Stomach smooth muscle (tissue), 2 donors: Measurements from ENCODE around the gene SLC17A7.
A peak's percentile ranks its signal among the peaks of the same experiment; 100 is the strongest.
"Not testable (repeated sequence)": the region's sequence is repeated elsewhere in the genome, so short reads cannot be mapped to it uniquely, and the experiment has no call there.

Source experiments
- H3K27ac ChIP-seq: one replicate; pipeline ENCODE4 v1.7.0; 2013; ENCODE audit warnings: mild to moderate bottlenecking, low read length, inconsistent platforms
- H3K27me3 ChIP-seq, 2 donors: one replicate each; pipeline ENCODE4 v1.7.0; 2013; ENCODE audit warnings: low read length in 2 of 2; ENCODE audit not compliant: insufficient read depth in 2 of 2, control insufficient read depth in 1 of 2
- H3K36me3 ChIP-seq, 2 donors: one replicate each; pipeline ENCODE4 v1.7.0; 2013; ENCODE audit warnings: low read length in 2 of 2; ENCODE audit not compliant: control insufficient read depth in 2 of 2, insufficient read depth in 2 of 2
- H3K4me1 ChIP-seq: one replicate; pipeline ENCODE4 v1.7.0; 2013; ENCODE audit warnings: low read length; ENCODE audit not compliant: control insufficient read depth, insufficient read depth
- H3K4me3 ChIP-seq, 2 donors: one replicate each; pipeline ENCODE4 v1.7.0; 2013; ENCODE audit warnings: low read length in 2 of 2
- H3K9ac ChIP-seq, 2 donors: one replicate each; pipeline ENCODE4 v1.7.0; 2013; ENCODE audit warnings: low read length in 2 of 2, mild to moderate bottlenecking in 1 of 2
- H3K9me3 ChIP-seq, 2 donors: one replicate each; pipeline ENCODE4 v1.7.0; 2013; ENCODE audit warnings: low read length in 2 of 2; ENCODE audit not compliant: control insufficient read depth in 2 of 2
- donor health status: healthy.
- donor health status: Pancreatic carcinoma.

SLC17A7 gene

DNA sequence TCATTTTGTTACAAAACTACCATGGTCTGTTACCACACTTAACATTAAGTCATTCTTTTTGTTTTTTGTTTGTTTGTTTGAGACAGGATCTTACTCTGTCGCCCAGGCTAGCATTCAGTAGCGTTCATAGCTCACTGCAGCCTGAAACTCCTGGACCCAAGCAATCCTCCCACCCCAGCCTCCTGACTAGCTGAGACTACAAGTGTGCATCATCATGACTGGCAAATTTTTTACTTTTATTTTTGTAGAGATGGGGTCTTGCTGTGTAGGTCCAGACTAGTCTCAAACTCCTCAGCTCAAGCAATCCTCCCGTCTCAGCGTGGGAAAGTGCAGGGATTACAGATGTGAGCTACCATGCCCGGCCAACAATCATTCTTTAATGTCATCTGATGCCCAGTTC lies 15.0 kb upstream of the SLC17A7 start:
- Histone ChIP-seq H3K9me3 (no peaks in the 10 kb centered on the region), H3K4me1 (peaks cover 14% of the 10 kb centered on the region), H3K9ac (no peak overlapping the region), H3K27me3 (no peaks in the 10 kb centered on the region), H3K36me3 (peaks cover 0 to 2% of the 10 kb centered on the region in 2 donors), H3K27ac (no peak overlapping the region), H3K4me3 (no peak overlapping the region)

DNA sequence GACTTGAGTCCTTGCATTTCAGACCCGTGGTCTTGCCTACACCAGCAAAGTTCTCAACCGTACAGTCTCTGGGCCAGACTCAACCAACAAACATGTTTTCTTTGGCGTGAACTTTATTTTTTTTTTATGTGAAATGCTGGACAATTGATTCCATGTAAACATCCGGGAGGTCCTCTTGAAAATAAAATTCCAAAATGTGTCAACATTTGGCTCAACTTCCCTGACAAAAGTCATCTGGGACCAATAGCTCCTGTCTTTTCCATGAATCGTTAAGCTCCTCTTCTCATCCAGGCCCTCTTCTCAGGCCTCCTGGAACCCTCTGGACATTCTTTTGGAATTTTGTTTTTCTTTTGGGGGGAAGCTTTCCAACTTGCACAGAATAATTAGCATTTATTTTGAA lies 14.4 kb upstream of the SLC17A7 start:
- no peak overlapping the region for H3K27ac ChIP-seq
- no peak overlapping the region for H3K9ac ChIP-seq
- peaks cover 17% of the 10 kb centered on the region for H3K4me1 ChIP-seq
- no peaks in the 10 kb centered on the region for H3K9me3 ChIP-seq
- no peaks in the 10 kb centered on the region for H3K27me3 ChIP-seq
- no peak overlapping the region for H3K4me3 ChIP-seq
- H3K36me3 ChIP-seq, result peaks cover 0 to 2% of the 10 kb centered on the region in 2 donors

DNA sequence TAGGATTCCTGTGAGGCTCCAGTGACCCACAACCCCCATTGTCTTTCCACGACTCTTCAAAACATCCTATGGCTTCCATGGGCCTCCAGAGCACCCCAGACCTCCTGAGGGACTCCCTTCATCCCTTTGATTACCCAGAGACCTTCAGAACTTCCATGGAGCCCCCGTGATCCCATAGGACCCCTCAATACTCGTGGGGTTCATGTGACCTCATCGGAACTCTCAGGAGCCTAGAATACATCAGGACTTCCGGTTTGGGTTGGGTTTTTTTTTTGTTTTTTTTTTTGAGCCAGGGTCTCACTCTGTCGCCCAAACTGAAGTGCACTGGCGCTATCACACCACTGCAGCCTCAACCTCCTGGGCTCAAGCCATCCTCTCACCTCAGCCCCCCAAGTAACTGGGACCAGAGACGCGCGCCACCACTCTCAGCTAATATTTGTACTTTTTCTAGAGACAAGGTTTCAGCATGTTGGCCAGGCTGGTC lies 12.5 kb upstream of the SLC17A7 start:
- H3K4me3 ChIP-seq, result peak overlapping the region; percentile 82 to 84
- peaks cover 0 to 3% of the 10 kb centered on the region in 2 donors for H3K36me3 ChIP-seq
- peak overlapping the region; percentile 92 to 97 for H3K9ac ChIP-seq
- H3K27ac ChIP-seq, result peak overlapping the region; percentile 98
- no peaks in the 10 kb centered on the region for H3K27me3 ChIP-seq
- no peaks in the 10 kb centered on the region for H3K9me3 ChIP-seq
- peaks cover 17% of the 10 kb centered on the region for H3K4me1 ChIP-seq

DNA sequence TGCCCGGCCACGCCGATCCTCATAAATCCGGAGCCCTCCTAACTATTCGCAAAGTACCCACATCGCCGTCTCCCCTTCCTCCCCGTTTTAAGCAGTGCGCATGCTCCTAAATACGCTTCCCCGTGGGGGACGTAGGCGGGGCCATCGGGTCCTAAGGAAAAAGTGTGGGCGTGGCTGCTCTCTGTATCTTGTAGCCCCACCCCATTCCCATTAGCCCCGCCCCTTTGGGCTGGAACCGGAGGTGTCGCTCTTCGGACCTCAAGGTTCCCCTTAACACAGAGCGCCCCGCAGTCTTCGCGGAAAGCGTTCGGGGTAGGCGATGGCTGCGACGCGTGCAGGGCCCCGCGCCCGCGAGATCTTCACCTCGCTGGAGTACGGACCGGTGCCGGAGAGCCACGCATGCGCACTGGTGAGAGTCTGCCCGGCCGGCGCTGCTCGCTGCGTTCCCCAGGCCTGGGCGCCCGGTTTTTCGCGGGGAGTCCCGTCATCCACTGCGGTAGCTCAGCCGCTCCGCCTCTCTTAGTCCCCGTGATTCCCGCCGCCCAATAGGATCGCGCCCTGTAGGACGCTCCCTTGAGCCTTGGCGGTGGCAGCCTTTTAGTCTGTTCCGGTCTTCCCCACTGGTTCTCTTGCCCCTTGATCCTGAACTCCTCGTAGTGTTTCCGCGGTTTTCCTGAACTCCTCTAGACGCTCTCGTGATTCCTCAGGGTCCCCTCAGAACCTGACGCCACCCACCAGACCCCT lies 11.9 kb upstream of the SLC17A7 start, which contains the start of gene ALDH16A1:
Gene ALDH16A1 (plus strand): TSS at position 213 of the 744 bp plus-strand sequence. CDS start 107 bp downstream, at position 320.
- peak within 1 kb of the TSS; percentile 92 to 97 for H3K9ac ChIP-seq
- no peaks in the 10 kb centered on the region for H3K9me3 ChIP-seq
- peak within 1 kb of the TSS; percentile 98 for H3K27ac ChIP-seq
- peak within 1 kb of the TSS; percentile 82 to 95 for H3K4me3 ChIP-seq
- peaks cover 13% of the 10 kb centered on the region for H3K4me1 ChIP-seq
- H3K36me3 ChIP-seq, result peaks cover 0 to 6% of the 10 kb centered on the region in 2 donors
- H3K27me3 ChIP-seq, result no peaks in the 10 kb centered on the region

DNA sequence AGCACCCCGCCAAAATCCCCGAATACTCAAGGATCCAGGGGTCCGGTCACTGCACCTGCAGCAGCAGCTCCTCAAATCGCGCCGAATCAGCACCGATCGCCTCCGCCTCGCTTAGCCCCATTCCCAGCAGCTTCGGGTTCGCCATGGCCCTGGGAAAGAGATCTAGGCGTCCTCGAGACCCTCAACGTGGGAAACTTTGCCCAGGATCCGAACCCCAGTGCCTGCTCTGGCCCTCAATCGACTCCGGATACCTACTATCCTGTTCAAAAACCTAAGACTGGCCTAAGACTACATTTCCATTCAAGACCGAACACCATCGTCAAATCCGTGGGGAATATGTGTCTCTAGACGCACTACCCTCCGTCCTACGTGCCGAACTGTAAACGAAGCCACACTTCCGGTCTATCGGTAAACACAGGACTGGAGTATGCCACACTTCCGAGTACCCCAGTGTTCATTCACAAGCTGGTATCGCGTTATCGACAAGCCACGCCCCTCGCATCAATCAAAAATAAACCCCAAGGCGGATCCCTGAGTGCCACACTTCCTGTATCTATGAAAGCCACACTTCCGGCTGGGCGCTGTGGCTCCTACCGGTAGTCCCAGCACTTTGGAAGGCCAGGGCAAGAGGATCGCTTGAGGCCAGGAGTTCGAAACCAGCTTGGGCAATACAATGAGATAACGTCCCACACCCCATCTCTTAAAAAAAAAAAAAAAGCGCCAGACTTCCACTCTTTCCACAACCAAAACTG lies 10.3 kb upstream of the SLC17A7 start, which contains the start of gene PIH1D1:
Gene PIH1D1 (minus strand): TSS at position 385 of the 752 bp plus-strand sequence. CDS start 240 bp downstream, at position 145.
- peaks cover 16% of the 10 kb centered on the region for H3K4me1 ChIP-seq
- no peaks in the 10 kb centered on the region for H3K27me3 ChIP-seq
- peak within 1 kb of the TSS; percentile 98 for H3K27ac ChIP-seq
- peaks cover 0 to 11% of the 10 kb centered on the region in 2 donors for H3K36me3 ChIP-seq
- peak within 1 kb of the TSS; percentile 91 to 95 for H3K4me3 ChIP-seq
- H3K9ac ChIP-seq, result peak within 1 kb of the TSS; percentile 84 to 97
- no peaks in the 10 kb centered on the region for H3K9me3 ChIP-seq

DNA sequence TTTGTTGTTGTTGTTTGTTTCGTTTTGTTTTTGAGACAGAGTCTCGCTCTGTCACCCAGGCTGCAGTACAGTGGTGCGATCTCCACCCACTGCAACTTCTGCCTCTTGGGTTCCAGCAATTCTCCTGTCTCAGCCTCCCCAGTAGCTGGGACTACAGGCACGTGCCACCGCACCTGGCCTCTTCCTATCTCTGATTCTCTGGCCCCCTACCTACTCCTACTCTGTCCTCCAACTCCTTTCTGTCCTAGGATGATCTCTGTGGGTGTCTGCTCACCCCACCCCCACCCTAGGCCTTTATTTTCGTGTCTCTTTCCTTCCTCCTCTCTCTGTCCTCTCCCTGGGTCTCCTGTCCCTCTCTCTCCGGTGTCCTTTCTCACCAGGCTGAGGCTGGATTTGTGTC lies 9.1 kb upstream of the SLC17A7 start:
- Histone ChIP-seq H3K4me3 (peak overlapping the region in 1 of 2 donors; percentile 15), H3K9me3 (no peaks in the 10 kb centered on the region), H3K27me3 (no peaks in the 10 kb centered on the region), H3K36me3 (peaks cover 0 to 12% of the 10 kb centered on the region in 2 donors), H3K27ac (no peak overlapping the region), H3K9ac (no peak overlapping the region), H3K4me1 (peaks cover 16% of the 10 kb centered on the region)

DNA sequence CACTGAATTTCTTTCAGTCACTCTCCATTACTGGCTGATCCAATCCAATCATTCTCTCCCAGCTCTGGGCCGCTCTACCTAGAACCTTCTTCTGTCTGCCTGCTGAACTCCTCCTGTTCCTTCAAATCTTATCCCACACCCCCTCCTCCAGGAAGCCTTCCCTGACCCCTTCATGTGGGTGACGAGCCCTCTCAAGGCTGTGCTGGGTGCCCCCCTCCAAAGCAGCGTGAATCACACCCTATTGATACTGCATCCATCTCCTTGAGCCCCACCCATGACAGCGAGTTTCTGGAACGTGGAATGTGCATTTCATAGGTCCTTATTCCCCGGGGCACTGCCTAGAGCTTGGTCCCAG lies 7.1 kb upstream of the SLC17A7 start:
- Histone ChIP-seq H3K27me3 (no peaks in the 10 kb centered on the region), H3K36me3 (peaks cover 0 to 12% of the 10 kb centered on the region in 2 donors), H3K27ac (no peak overlapping the region), H3K9me3 (no peaks in the 10 kb centered on the region), H3K9ac (no peak overlapping the region), H3K4me3 (no peak overlapping the region), H3K4me1 (peaks cover 6% of the 10 kb centered on the region)

DNA sequence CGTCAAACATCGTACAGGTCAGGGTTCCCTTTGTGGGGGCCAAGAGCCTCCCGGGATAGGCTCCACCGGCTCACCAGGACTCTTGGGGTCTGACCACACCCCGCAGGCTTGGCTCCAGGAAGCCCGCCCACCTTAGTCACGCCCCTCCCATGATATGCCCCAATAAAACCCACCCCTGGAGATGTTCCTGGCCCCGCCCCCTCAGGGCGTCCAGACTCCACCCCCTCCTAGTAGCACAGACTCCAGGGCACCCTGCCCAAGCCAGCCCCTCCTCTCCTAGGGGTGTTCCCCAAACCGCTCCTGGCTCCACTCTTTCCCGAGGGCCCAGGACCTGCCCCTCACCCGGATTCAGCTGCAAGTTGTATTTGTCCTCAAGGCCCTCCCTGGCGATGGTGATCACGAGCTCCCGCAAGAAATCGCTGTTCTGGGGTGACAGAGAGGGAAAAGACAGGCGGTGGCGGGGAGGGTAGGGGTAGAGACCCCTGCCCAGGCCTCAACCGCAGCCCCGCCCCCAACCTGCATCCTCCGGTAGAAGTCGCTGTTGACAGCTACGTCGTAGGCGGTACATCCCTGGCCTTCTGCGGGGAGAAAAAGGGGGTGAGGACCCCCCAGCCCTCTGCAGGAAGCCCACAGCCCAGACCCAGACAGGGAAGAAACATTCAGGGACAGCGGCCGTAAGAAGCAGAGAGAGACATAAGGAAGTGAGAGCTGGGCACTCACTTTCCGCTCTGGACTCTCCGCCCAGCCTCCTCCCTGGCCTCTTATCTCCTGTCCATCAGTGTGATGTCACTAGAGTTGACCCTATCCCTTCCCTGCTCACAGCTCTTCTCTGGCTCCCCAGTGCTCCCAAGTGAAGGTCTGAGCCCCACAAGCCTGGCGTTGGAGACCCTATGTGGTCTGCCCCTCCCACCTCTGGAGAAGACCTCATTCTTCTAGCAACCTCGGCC lies 6.4 kb upstream of the SLC17A7 start:
- H3K9ac ChIP-seq, result no peak overlapping the region
- H3K9me3 ChIP-seq, result no peaks in the 10 kb centered on the region
- no peak overlapping the region for H3K4me3 ChIP-seq
- H3K4me1 ChIP-seq, result peaks cover 10% of the 10 kb centered on the region
- H3K27ac ChIP-seq, result no peak overlapping the region
- H3K27me3 ChIP-seq, result peaks cover 0 to 4% of the 10 kb centered on the region in 2 donors
- H3K36me3 ChIP-seq, result peaks cover 0 to 12% of the 10 kb centered on the region in 2 donors

DNA sequence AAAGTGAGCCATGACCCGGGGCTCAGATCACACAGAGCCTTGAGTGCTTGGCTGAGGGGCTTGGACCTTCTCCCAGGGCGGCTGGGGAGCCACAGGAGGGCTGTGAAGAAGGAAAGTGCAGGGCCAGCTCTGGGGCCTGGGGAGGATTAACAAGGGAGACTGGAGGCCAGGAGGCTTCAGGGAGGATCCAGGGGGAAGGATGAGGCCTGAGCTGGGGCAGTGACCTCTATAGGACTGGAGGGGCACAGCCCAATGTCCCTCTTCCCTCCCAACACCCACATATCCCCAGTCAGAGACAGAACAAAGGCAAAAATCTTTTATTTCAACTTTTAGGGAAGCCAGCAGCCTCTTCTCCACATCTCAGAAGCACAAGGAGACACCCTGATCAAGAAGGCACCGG lies 4.7 kb upstream of the SLC17A7 start:
- no peak overlapping the region for H3K9ac ChIP-seq
- no peaks in the 10 kb centered on the region for H3K9me3 ChIP-seq
- H3K4me1 ChIP-seq, result peaks cover 15% of the 10 kb centered on the region
- H3K27me3 ChIP-seq, result peaks cover 7 to 16% of the 10 kb centered on the region in 2 donors
- H3K4me3 ChIP-seq, result no peak overlapping the region
- H3K27ac ChIP-seq, result no peak overlapping the region
- peaks cover 0 to 12% of the 10 kb centered on the region in 2 donors for H3K36me3 ChIP-seq

DNA sequence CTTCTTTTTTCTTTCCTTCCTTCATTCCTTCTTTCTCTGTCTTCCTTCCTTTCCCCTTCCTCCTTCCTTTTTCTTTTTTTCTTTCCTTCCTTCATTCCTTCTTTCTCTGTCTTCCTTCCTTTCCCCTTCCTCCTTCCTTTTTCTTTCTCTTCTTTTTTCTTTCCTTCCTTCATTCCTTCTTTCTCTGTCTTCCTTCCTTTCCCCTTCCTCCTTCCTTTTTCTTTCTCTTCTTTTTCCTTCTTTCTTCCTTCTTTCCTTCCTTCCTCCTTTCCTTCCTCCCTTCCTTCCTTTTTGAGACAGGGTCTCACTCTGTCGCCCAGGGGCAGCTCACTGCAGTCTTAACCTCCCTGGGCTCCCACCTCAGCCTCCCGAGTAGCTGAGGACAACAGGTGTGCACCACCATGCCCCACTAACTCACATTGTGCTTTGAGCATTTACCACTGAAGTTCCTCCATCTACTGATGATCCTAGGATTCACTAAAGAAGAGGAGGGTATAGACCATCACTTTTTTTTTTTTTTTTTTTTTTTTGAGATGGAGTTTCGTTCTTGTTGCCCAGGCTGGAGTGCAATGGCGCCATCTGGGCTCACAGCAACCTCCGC lies 2.9 kb upstream of the SLC17A7 start:
- not testable (repeated sequence) for H3K4me3 ChIP-seq, H3K27ac ChIP-seq
- peaks cover 19% of the 10 kb centered on the region for H3K4me1 ChIP-seq

More for the DNA sequence above, 2.9 kb upstream of the SLC17A7 start:
- not testable (repeated sequence) for H3K9ac ChIP-seq, H3K36me3 ChIP-seq, H3K9me3 ChIP-seq
- H3K27me3 ChIP-seq, result peaks cover 23 to 33% of the 10 kb centered on the region in 2 donors
